CD4-positive, alpha-beta T cell (primary cell): ENCODE measurements around the gene TRMT61A. TPM values are rescaled to one million over a fixed set of nuclear protein-coding genes. Genes with fewer than 3 reads are reported as not detected.

Source experiments
- ATAC-seq: fragments of 200-7000 bp; cut with Tn5 transposase; one replicate; pipeline ENCODE4 v1.10.0; 2022; ENCODE audit warnings: mild to moderate bottlenecking; ENCODE audit not compliant: poor library complexity
- CTCF ChIA-PET: fragments of 350-600 bp; sonication (Branson Sonifier 250); formaldehyde crosslinking; loops from one replicate; lab custom pipeline; 2021; ENCODE audit warnings: antibody characterized with exemption, inconsistent platforms; lab: Charles Lee
- POLR2A ChIA-PET: fragments of 350-600 bp; sonication (Branson Sonifier 250); formaldehyde crosslinking; loops from one replicate; lab custom pipeline; 2021; ENCODE audit warnings: antibody characterized with exemption, inconsistent platforms; lab: Charles Lee
- DNase-seq, 14 experiments: peaks; one replicate each; pipeline ENCODE4 v3.0.0-alpha.2; 2013 to 2020; ENCODE audit warnings: mixed read lengths in 2 of 14
- H3K27ac ChIP-seq, 2 donors: one replicate each; pipeline versions ENCODE4 v1.5.1 to v1.7.0; 2013; ENCODE audit warnings: low read length in 2 of 2, low read depth in 1 of 2, mild to moderate bottlenecking in 1 of 2
- H3K27me3 ChIP-seq, 2 experiments: 1 replicate in 1 of 2; 2 replicates in 1 of 2; pipeline versions ENCODE4 v1.6.1 to v1.7.0; 2013; ENCODE audit warnings: low read length in 2 of 2, control low read depth in 1 of 2, mild to moderate bottlenecking in 1 of 2, moderate library complexity in 1 of 2; ENCODE audit not compliant: insufficient read depth in 2 of 2, control insufficient read depth in 1 of 2
- H3K36me3 ChIP-seq: one replicate; pipeline ENCODE4 v1.6.1; 2013; ENCODE audit warnings: low read length, control low read depth; ENCODE audit not compliant: insufficient read depth
- H3K4me1 ChIP-seq: one replicate; pipeline ENCODE4 v1.6.1; 2013; ENCODE audit warnings: low read length, control low read depth; ENCODE audit not compliant: insufficient read depth
- H3K4me3 ChIP-seq: one replicate; pipeline ENCODE4 v1.5.1; 2013; ENCODE audit warnings: mild to moderate bottlenecking, low read length, moderate library complexity
- H3K9me3 ChIP-seq, 2 experiments: 1 replicate in 1 of 2; 2 replicates in 1 of 2; pipeline versions ENCODE4 v1.6.1 to v1.7.0; 2013; ENCODE audit warnings: low read length in 2 of 2, mild to moderate bottlenecking in 2 of 2, control low read depth in 1 of 2, moderate library complexity in 1 of 2; ENCODE audit not compliant: control insufficient read depth in 1 of 2, insufficient read depth in 1 of 2
- H3K27ac Mint-ChIP-seq: one replicate; pipeline ENCODE4 v1.8.0; 2020; ENCODE audit warnings: mixed read lengths
- H3K27me3 Mint-ChIP-seq: one replicate; pipeline ENCODE4 v1.8.0; 2021; ENCODE audit warnings: mixed read lengths
- H3K36me3 Mint-ChIP-seq: one replicate; pipeline ENCODE4 v1.8.0; 2021; ENCODE audit warnings: low read depth, mixed read lengths
- H3K4me1 Mint-ChIP-seq: one replicate; pipeline ENCODE4 v1.8.0; 2021; ENCODE audit warnings: low read depth, mixed read lengths
- H3K4me3 Mint-ChIP-seq: one replicate; pipeline ENCODE4 v1.8.0; 2020; ENCODE audit warnings: mild to moderate bottlenecking, mixed read lengths
- H3K9me3 Mint-ChIP-seq: one replicate; pipeline ENCODE4 v1.8.0; 2020; ENCODE audit warnings: mixed read lengths
- intact Hi-C, 2 experiments: fragments of 100-400 bp; cut with DNase I in 1 of 2; cut with micrococcal nuclease in 1 of 2; formaldehyde crosslinking; loops; one replicate each; pipeline versions ENCODE4 v1.15.1 to v1.9.0; 2023 to 2025; cut with DNase I, micrococcal nuclease
- total RNA-seq, 174 experiments: library from RNA in 2 of 174; stranded (reverse) in 2 of 174; gene quantifications; one replicate each; pipeline ENCODE4 v1.2.3 and lab custom pipeline; 2021 to 2026
- TF ChIP-seq, protein P1 (sequence below): fragments of 200-600 bp; IDR thresholded peaks from one replicate; pipeline ENCODE4 v1.8.0; 2022; ENCODE audit warnings: antibody characterized with exemption, mild to moderate bottlenecking

Gene TRMT61A
- total RNA-seq, 2 experiments from 2014 or later = 9.2 to 9.8 TPM

DNA sequence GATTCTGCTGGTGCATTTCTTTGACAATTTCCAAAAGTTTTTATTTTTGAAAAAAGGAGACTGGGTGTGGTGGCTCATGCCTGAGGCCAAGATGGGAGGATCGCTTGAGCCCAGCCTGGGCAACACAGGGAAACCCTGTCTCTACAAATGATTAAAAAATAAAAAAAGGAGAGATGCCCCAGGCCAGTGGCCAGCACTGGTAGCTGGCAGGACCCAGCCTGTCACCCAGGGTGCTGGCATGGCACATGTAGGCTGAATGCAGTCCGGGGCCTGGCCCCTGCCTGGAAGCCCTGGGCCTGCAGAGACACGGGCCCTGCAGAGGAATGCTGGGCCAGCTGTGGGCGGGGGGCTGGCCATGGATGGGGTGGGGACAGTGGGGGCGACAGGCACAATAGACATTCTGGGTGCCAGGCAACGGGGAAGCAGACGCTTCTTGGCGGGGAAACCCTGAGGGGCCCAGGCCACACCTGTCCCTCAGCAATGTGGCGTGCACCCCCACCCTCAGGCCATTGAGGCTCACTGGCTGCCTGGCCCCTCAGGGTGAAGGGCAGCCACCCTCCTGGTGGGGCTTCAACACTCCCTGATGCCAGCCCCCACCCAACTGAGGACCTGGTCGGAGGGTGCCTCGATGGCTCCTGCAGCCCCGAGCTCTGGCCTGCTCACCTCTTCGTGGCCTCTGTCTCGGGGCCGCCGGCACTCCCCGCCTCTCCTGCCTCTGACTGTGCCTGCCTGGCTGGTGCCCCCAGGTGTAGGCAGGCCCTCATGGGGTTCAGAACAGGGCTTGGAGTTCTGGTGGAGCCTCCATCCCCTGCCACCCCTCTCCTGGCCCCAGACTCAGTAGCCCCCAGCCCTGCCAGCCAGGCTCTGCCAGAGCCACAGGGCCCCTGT, 12.1 kb downstream of the TRMT61A start:
- DNase-seq (no peak), ATAC-seq (no peak)
- Histone ChIP-seq H3K9me3 (no peaks in the 10 kb centered on the region), H3K27ac (no peak overlapping the region), H3K27me3 (peaks cover 6 to 8% of the 10 kb centered on the region in 2 experiments), H3K36me3 (no peaks in the 10 kb centered on the region), H3K4me3 (no peak overlapping the region), H3K4me1 (no peaks in the 10 kb centered on the region)
- no peak overlapping the region for H3K4me3 Mint-ChIP-seq
- ChIA-PET POLR2A (no interaction called here), CTCF (no interaction called here)
- H3K36me3 Mint-ChIP-seq = no peaks in the 10 kb centered on the region
- H3K4me1 Mint-ChIP-seq = no peaks in the 10 kb centered on the region
- TF ChIP-seq, protein P1, sequence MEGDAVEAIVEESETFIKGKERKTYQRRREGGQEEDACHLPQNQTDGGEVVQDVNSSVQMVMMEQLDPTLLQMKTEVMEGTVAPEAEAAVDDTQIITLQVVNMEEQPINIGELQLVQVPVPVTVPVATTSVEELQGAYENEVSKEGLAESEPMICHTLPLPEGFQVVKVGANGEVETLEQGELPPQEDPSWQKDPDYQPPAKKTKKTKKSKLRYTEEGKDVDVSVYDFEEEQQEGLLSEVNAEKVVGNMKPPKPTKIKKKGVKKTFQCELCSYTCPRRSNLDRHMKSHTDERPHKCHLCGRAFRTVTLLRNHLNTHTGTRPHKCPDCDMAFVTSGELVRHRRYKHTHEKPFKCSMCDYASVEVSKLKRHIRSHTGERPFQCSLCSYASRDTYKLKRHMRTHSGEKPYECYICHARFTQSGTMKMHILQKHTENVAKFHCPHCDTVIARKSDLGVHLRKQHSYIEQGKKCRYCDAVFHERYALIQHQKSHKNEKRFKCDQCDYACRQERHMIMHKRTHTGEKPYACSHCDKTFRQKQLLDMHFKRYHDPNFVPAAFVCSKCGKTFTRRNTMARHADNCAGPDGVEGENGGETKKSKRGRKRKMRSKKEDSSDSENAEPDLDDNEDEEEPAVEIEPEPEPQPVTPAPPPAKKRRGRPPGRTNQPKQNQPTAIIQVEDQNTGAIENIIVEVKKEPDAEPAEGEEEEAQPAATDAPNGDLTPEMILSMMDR = no peak
- intact Hi-C loops = no loop called here
- no peaks in the 10 kb centered on the region for H3K27me3 Mint-ChIP-seq
- H3K9me3 Mint-ChIP-seq = no peaks in the 10 kb centered on the region
- no peak overlapping the region for H3K27ac Mint-ChIP-seq

DNA sequence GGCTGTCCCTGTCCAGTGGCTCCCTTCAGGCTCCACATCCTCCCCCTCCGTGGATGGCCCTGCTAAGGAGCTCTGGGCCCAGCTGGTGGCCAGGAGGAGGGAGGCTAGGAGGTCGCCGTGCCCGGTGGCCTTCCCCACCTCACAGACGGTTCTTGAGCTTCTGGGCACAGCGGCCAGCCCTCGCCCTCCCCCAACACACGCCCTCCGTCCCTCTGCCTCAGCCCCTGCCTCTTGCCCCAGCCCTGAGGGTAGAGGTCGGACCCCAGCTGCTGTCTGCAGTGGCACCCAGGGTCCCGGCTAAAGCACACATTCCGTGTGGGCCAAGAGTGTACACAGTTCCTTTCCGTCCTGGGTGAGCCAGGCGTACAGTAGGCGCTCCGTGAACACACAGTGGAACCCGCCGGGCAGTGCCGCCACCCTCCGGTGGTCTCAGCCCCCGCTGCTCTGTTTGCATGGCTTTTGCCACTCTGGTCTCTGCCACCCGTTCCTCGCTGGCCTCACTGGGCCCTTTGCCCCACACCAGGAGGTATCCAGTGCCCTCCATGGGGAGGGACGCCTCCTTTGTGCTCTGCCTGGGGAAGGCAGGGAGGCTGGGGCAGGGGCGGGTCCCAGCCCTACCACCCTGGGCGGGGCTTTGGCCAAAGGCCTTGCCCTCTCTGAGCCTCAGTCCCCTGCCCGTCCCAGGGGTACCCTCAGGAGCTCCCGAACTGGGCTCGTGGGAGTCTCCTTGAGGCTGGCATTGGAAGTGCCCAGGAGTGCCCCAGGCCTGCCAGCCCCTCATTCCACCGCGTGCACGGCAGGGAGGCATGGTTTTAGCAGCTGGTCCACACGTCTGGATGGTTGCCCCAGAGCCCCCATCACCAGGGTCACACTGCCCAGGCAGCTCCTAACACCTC, 13.0 kb downstream of the TRMT61A start:
- Histone ChIP-seq H3K9me3 (no peaks in the 10 kb centered on the region), H3K4me3 (no peak overlapping the region), H3K36me3 (no peaks in the 10 kb centered on the region), H3K27ac (no peak overlapping the region), H3K4me1 (peaks cover 6% of the 10 kb centered on the region), H3K27me3 (peaks cover 6 to 8% of the 10 kb centered on the region in 2 experiments)
- no peak for DNase-seq
- Mint-ChIP-seq H3K4me3 (no peak overlapping the region), H3K27me3 (no peaks in the 10 kb centered on the region), H3K27ac (no peak overlapping the region), H3K4me1 (no peaks in the 10 kb centered on the region), H3K36me3 (no peaks in the 10 kb centered on the region), H3K9me3 (no peaks in the 10 kb centered on the region)
- ChIA-PET CTCF (interaction anchor here (1.4 kb wide), 1 partner anchor 42 kb away, joined by 3 read pairs; no protein-coding TSS in a partner anchor), POLR2A (interaction anchor here (1.2 kb wide), 2 partner anchors 12 to 21 kb away, joined by 4 read pairs; partner anchors contain the start of gene TRMT61A)
- intact Hi-C loops = no loop called here
- TF ChIP-seq, protein P1 = no peak
- ATAC-seq = no peak

DNA sequence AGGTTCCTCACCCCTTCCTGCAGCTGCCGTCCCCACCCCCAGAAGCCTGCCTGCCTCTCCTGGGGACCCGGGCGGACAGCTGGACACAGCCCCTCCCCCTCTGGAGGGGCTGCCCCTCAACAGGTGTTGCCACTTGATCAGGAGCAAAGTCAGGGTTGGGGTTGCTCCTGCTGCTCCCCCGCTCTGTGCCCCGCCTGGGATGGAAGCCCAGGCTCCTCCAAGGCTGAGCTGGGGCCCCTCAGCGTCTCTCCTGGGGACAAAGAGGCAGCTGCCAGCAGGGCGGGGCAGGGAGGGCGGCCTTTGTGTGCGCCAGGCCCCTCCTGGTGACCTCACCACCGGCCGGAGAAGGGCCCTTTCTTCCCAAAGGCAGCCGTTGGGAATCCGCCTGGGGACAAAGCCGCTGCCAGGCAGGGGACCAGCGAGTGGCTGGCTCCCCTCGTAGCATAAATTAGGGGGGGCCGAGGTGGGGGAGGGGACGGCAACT, 13.7 kb downstream of the TRMT61A start:
- H3K27me3 ChIP-seq = peaks cover 6 to 8% of the 10 kb centered on the region in 2 experiments
- no peak for ATAC-seq
- no peaks in the 10 kb centered on the region for H3K36me3 ChIP-seq
- Mint-ChIP-seq H3K9me3 (no peaks in the 10 kb centered on the region), H3K4me1 (no peaks in the 10 kb centered on the region), H3K4me3 (no peak overlapping the region), H3K27me3 (no peaks in the 10 kb centered on the region), H3K27ac (no peak overlapping the region), H3K36me3 (no peaks in the 10 kb centered on the region)
- H3K9me3 ChIP-seq = no peaks in the 10 kb centered on the region
- TF ChIP-seq, protein P1 = no peak
- POLR2A ChIA-PET = interaction anchor here (1.2 kb wide), 2 partner anchors 13 to 22 kb away, joined by 4 read pairs; partner anchors contain the start of gene TRMT61A
- CTCF ChIA-PET = interaction anchor here (1.4 kb wide), 1 partner anchor 43 kb away, joined by 3 read pairs; no protein-coding TSS in a partner anchor
- peaks cover 8% of the 10 kb centered on the region for H3K4me1 ChIP-seq
- no peak overlapping the region for H3K4me3 ChIP-seq
- DNase-seq = no peak
- intact Hi-C loops = no loop called here
- H3K27ac ChIP-seq = no peak overlapping the region
